Activated T-cell treated with anti-CD3 and anti-CD28 coated beads, Interleukin-2, amount 50 U/mL, for 48 hours (primary cell): ENCODE measurements around the gene ADPRHL1.

Experiments
- DNase-seq, 2 experiments: peaks; one replicate each; pipeline ENCODE4 v3.0.0-alpha.2; 2020

ADPRHL1 gene

DNA sequence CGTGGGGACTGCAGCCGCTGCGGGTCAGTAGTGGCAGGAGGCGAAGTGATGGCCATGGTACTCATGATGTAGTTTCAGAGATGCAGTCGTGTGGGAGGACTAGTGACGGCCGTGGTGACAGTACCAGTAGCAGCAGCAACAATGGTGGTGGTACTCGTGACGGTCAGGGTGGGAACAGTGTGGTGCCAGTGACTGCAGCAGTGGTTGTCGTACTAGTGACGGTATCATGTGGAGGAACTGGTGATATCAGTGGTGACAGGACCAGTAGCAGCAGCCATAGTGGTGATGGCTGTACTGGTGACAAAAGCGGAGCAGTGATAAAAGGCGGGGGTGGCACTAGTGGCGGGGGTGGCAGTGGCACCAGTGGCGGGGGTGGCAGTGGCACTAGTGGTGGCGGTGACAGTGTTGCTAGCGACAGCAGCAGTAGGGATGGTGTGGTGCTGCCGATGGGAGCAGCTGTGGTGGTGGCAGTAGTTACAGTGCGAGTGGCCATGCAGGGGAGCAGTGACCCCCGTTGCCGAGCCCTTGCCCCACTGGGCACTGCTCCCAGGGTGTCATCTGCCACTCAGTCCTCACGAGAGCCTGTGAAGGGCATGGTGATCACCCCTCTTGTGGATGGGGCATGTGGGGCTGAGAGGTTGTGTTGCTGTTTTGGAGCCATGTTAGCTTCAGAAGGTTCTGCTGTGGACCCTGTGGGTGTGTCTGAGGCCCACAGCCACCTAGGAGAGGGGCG lies 22.7 kb downstream of the ADPRHL1 start:
- DNase-seq = no peak

DNA sequence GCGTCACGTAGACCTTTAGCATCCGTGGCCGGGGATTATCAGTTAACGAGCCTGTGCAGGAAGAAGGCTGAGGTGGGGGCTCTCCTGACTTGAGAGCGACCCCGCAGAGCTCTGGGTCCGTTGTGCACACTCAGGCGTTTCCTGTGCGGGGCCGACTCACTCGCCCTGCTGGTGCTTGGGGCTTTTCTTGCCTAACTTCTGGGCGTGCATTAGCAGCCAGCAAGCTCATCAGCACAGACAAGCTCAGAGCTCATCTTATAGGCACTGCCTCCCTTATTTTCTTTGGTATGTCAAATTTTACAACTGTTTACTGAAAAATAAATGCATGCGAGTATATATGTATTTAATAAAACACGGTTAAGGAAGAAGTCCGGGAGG lies 23.7 kb downstream of the ADPRHL1 start:
- no peak for DNase-seq

DNA sequence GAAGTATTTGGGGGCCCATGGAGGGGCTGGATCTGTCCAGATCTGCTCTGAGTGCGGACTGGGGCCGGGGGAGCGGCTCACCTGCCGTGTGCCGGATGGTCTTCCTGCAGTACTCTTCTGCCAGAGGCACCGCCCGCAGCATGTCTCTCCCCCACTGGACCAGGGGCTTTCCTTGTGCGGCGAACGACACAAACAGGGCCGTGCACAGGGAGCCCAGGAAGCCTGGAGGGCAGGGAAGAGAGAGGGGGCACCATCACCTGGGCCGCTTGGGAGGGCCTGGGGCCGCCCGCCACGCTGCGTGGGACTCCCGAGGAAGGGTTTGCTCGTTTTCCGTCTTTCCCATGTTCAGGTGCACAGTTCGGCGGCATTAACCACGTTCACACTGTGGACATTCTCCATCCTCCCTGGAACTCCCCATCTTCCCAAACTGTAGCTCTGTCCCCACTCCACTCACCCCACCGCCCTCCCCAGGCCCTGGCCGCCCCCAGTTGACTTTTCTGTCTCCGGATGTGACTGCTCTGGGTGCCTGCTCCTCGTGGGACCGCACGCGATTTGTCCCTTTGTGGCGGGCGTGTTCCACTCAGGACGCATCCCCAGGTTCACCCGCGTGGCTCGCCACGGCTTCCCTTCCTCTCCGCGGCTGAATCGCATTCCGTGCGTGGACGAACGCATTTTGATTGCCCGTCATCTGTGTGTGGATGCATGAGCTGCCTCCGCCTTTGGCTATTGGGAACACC lies 24.2 kb downstream of the ADPRHL1 start:
- DNase-seq = no peak

DNA sequence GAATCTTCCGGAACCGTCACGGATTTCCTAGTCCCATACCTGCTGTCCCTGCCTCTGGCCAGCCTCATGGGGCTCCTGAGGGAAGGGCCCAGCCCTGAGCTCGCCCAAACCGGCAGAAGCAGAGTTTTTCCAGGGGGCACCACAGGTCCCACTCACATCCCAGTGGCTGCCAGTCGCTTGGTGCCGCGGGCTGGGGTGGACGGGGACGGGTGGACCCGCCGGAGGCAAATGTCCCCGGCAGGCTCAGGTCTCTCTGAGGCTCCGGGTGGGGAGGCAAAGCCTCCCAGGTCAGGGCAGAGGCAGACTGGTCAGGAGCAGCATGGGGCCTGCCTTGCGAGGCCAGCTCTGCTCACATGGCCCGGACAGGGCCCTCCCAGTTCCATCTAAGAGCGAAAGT lies 24.8 kb downstream of the ADPRHL1 start:
- no peak for DNase-seq

DNA sequence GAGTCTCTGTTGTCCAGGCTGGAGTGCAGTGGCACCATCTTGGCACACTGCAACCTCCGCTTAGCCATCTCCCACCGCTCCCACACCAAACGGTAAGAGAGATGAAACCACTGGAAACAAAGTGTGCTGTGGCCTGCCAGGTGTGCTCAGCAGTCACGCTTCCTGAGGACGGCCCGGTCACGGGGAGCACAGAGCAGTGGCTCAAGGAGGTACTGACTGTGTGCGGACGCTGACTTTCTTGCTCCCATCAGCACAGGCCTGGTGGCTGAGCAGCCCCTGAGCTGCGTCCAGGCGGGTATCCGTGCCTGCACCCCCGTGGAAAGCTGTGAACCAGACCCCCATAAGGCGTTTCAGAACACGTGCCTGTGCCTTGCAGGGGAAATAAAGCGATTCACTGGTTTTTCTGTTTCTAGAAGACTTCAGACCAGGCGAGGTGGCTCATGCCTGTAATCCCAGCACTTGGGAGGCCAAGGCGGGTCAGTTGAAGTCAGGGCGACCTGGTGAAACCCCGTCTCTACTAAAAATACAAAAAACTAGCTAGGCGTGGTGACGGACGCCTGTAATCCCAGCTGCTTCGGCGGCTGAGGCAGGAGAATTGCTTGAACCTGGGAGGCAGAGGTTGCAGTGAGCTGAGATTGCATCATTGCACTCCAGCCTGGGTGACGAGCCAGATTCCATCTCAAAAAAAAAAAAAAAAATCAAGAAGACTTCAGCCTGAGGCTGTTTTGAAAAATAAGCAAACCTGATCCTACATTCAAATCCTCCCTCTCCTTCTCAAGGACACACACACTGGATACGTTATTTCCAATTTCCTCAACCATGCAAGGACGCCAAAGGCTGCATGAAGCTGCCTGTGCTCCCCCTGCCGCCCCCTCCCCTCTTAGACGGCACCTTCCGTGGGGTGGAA lies 25.5 kb downstream of the ADPRHL1 start:
- DNase-seq = no peak

DNA sequence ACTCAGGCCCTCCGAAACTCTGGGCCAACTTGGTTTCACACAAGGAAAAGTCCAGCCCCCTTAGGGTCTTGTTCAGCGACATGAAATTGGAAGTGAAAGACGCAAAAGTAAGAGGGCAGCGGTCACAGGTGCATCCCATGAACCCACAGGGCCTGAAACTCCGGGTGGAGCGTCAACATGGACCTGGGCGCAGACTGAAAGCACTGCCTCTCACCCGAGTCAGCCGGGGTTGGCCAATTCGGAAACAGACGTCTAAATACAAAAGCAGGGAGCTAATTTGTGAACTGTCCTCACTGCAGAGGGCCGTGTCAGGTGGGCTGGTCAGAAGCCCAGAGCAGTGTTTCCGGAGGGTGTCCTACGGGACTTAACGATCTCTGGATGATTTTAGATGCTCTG lies 26.7 kb downstream of the ADPRHL1 start:
- no peak for DNase-seq

DNA sequence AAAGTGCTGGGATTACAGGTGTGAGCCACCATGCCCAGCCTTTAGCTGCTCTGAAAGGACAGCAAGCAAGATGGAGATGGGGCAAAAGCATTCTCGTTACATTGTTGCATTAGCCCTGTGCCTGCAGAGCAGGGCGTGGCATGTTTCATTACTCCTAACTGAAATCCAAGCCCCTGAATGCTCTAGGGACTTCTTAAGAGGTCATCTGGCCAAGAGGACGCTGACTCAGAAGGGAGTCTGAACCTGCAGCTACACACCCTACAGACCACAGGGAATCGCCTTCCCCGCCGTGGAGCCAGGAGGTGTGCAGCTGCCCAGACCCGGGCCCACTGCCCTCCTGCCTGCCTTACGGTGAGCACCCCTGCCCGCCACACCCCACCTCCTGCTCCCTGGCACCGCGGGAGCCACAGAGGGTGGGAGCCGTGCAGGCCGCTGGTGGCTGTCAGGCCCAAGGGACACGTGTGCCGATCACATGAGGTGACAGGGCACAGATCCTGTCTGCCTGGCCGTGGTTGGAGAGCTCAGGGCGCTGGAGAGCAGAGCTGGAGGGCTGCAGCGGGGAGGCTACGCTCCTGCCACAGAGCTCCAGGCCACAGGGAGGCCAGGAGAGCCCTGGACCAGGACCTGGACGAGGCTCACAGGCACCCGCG lies 27.2 kb downstream of the ADPRHL1 start:
- no peak for DNase-seq

DNA sequence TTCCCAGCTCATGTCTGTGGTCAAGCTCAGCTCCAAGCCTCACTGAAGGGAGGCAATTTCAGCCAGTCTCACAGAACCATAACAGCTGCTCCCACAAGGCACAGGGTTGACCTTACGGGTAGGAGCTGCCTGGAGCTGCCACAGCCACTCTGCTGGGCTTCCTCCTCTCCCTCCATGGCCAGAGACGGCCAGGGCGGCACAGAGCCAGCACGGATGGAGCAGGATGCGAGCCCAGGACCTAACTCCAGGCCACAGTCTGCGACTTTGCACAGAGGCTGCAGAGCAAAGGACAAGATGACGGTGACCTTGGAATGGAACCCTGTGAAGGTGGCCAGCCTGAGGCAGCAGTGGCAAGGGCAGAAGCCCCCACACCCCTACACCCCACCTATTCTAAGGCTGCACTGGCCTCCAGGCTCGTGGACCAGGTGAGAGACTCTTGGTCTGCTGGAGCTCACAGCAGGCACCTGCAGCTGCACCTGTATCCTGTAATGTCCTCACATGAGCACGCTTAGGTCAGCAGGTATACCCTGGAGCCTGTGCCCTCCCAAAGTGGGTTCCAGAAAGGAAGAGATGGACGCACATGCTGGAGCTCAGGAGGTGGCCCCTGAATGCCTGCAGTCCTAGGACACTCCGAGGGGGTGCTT lies 29.6 kb downstream of the ADPRHL1 start:
- DNase-seq = no peak

DNA sequence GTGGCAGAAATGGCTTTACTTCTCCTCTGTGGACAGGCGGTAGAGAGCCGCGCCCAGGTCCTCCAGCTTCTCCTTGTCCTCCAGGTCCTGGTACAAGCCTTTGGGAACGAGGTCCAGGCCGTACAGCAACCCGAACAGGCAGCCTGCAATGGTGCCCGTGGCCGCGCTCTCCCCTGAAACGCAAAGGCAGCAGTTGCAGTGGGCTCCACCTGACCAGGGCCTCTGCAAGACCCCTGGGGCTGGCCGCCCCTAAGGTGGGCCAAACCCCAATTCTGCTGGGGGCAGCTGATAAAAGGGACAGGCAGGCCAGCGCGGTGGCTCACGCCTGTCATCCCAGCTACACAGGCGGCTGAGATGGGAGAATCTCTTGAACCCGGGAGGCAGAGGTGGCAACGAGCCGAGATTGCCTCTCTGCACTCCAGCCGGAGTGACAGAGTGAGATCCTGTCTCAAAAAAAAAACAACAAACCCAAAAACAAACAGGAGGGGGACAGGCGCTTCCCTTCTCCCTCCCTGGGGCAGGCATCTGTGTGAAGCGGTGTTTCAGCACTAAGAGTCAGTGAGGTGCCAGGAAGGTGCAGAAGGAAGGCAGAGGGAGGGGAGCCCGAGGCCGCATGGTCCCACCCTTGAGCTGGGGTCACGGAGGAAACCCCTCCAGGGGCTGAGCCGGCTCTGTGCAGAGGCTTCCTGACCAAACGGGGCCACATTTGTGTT lies 30.3 kb downstream of the ADPRHL1 start:
- no peak for DNase-seq

DNA sequence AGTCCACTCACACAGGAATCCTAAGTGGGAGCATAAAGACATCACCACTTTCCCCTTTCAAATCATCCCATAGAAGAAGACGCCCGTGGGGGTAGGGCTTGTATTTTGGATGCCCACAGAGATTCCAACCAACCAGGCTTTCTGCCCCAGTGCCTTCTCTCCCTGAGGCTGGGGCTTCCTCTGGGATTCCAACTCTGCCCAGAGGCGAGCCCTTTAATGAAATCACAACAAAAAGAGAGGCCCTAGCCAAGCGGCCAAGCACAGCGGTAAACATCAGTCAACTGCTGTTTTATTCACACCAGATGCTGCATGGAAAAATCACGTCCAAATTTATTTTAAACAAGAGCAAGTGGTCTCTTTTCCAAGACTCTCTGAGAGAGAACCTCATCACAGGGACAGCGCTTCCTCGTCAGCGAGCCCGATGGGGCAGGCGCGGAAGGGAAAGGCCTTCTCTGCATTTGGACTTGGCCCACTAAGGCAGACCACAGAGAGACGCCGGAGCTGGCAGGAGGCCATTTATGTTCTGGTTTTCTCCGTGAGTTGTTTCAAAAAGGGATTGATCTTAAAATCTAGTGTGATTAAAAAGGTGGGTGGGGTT lies 31.5 kb downstream of the ADPRHL1 start:
- no peak for DNase-seq

DNA sequence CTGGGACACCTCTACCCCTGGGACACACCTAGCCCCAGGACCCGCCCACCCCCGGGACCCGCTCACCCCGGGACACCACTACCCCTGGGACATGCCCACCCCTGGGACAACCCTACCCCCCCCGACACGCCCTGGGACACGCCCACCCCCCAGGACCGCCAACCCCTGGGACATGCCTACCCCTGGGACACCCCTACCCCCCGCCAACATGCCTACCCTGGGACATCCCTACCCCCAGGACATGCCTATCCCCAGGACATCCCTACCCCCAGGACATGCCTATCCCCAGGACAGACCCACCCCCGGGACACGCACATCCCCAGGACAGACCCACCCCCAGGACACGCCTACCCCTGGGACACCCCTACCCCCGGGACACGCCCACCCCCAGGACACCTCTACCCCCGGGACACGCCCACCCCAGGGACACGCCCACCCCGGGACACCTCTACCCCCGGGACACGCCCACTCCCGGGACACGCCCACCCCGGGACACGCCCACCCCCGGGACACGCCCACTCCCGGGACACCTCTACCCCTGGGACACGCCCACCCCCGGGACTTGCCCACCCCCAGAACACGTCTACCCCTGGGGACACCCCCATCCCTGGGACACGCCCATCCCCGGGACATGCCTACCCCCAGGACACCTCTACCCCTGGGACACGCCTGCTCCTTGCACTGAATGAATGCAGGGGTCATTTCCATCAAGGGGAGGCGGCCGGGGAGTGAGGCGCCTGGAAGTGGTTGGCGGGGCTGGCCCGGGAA lies 32.3 kb downstream of the ADPRHL1 start:
- DNase-seq = peak in 1 of 2 experiments; percentile 28

DNA sequence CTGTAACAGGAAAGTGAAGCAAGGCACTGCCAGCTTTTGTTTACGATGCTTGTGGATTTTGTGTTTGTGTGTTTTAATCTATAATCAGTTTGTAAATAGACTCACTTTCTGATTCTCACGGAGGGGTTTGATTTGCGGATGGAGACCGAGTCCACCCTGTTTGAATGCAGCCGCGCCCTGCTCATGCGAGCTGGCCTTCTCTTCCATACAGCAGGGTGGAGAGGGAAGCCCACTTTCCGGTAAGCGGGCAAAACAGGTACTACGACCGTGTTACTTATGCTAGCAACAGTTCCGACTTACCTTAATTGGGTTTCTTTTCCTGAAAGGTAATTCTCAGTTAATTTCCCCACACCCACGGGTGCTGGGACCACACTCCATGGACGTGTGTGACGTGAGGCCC lies 33.1 kb downstream of the ADPRHL1 start:
- no peak for DNase-seq

DNA sequence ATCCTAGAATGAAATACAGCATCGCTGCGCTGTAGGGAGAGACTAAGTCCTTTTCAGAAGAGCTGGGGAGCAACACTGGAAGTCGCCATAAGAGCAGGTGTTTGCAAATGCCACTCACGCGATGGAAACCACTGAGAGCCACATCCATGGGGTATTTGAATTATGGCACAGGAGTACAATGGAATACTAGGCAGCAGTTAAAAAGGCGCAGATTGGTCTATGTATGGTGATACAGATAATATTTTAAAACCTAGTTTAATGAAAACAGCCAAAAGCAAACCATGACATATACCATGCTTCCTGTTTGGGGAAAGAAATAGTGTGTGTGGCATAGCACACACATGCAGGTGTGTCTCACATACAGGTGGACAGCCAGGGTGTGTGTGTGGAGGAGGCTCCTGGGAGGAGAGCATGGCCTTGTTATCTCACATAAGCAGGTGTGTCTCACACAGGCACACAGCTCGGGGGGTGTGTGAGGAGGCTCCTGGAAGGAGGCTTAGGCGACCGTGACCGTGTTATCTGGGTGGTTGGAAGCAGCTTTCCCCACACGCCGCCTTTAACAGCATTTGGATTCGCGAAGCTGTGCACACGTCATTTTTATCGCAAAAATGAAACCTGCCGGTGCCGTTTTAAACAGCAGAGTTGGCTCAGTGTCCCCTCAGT lies 33.6 kb downstream of the ADPRHL1 start:
- DNase-seq = no peak

DNA sequence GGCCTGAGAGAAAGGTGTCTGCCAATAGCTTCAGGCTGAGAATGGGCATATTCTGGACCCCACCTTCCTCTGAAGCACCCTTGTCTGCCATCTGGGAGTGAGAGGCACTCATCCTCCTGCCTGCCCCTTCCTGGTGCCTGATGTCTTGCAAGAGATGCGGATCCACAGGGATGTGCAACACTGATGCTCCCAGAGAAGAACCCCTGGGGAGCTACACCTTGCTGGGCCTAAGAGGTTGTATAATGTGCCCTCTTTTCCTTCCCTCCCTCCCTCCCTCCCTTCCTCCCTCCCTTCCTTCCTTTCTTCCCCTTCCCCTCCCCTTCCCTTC lies 34.6 kb downstream of the ADPRHL1 start:
- no peak for DNase-seq

DNA sequence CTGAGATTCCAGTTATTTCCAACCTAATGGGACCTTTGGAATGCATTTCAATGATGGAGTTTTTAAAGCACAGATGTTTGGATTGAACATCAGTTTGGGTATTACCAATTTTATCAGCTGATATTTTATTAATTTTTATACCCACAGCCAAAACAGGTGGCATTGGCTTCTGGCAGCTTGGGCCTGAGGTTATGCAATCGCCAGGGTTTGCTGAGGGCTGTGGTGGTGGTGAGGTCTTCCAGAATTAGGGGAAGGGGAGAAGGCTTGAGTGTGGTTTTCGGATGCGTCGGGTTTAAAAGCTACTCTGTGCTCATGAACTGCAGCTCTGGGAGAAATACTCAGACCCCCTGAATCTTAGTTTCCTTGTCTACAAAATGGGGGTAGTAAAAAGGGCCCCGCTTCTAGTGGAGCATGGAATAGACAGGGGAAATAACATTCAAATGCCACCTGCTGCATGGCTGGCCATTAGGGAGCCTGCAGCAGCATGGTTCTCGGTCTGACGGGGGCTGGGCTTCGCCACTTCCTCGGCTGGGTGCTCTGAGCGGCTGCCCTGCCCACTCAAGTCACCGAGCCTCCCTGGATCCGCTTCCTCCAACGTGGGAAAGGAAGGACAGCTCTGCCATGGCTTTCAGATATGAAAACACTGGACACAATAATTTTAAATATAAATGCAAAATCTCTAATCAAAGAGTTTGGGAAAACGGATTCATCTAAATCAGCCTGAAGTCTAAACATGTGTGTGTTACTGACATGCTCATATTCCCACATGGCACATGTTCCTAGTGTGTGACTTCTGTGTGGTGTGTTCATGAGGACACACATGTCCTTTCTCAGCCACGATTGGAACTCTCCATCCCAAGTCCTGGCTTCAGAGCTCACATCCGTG lies 35.2 kb downstream of the ADPRHL1 start:
- no peak for DNase-seq

DNA sequence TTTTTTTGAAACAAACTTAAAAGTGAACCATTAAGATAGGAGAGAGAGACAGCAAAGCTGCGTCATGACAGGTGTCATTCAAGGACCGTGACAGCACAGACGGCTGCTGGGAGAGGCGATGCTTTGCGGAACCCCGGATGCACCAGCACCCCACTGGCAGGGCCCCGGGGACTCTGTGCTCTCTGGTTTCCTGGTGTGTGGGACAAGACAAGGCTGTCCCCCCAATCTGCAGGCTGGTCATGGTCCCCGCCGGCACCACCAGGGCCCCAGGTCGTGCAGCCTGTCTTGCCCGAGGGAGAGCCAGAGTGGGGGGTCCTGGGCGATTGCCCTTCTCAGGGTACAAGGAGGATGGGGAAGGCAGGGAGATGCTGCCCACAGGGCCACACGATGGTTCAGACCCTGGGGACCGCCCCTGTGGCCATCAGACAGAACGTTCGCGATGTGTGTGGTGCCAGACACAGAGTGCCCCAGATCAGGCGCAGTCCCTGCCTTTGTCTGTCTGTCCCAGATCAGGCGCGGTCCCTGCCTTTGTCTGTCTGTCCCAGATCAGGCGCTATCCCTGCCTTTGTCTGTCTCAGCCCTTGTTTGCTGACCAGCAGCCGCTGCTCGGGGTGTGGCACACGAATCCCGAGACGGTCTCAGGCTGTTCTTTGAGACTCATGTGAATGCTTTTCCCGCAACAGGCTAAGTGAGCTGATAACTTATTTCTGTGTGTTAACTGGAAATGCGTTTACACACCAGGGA lies 36.1 kb downstream of the ADPRHL1 start:
- no peak for DNase-seq

DNA sequence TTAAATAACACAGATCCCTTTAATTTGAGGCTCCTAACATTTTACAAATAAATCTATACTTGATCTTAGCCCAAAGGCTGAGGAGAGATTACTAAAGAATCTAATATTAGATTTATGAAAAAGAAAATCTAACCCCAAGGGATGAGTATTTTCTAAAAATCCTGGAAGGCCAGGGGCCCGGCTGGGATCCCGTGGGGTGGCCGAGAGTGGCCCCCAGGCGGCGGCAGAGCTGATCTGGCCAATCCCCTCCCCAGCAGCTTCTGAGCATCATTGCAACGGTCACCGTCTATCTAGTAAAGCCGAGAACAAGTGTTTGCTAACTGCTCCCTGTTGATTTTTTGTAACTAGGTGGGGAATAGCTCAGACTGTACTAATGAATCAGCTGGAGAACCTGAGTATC lies 37.5 kb downstream of the ADPRHL1 start:
- DNase-seq = no peak

DNA sequence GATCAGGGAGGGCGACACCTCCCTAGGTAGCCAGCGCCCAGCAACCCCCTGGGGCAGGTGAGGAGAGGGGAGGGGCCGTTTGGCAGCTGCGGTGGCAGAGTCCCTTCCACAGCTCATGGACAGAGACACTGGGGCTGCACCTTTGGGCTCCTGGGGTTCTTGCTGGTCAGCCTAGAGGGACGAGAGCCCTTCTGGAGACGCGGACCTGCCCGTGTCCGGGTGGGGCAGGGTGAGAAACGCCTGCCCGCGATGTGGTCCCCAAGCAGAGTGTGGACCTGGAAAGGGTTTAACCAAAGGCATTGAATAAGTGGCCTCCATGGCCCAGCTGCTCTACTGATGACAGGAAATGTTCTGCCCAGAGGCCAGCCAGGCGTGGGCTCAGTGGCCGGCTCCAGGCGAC lies 38.3 kb downstream of the ADPRHL1 start:
- no peak for DNase-seq
